Measurements from ENCODE around the gene PPL.
"Not testable (repeated sequence)": the region's sequence is repeated elsewhere in the genome, so short reads cannot be mapped to it uniquely, and the experiment has no call there.

PPL gene

DNA sequence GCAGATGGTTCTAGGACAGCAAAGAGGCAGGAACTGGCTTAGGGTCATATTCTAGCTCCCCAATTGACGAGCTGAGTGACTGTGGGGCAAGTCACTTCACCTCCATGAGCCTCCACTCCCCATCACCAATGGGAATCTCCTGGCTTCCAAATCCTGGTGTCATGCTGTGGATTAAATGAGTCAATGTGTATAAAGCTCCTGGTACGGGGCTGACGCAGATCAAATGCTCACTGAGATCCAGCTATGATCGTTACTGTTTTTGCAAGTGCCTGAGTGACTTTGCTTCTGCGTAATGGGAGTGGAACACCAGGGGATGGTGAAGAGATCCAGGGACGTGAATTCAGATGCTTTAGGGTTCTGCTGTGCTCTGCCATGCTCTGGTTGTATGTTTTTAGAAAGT lies 23.6 kb upstream of the PPL start:
- Mint-ChIP-seq H3K4me3 (no peak overlapping the region), H3K27ac (no peak overlapping the region)

GRCh38 chr16:4958510-4959438 lies 21.8 kb upstream of the PPL start:
- no peak for TF ChIP-seq CTCF (IDR thresholded peaks at IDR 0.05; ENCODE audit: unreplicated experiment in 3 of 3)
- Mint-ChIP-seq H3K27me3 (ENCODE audit: low read depth) (peaks cover 52% of the 10 kb centered on the region), H3K4me1 (peaks cover 13% of the 10 kb centered on the region), H3K36me3 (ENCODE audit: low read depth) (no peaks in the 10 kb centered on the region), H3K4me3 (peak overlapping the region in 2 of 3 experiments; percentile 35 to 83), H3K27ac (no peak overlapping the region), H3K9me3 (no peaks in the 10 kb centered on the region)

More for the DNA sequence above, 23.6 kb upstream of the PPL start:
- Mint-ChIP-seq H3K9me3 (no peaks in the 10 kb centered on the region), H3K27me3 (ENCODE audit: low read depth) (peaks cover 48% of the 10 kb centered on the region), H3K36me3 (ENCODE audit: low read depth) (no peaks in the 10 kb centered on the region), H3K4me1 (peaks cover 13% of the 10 kb centered on the region)
- TF ChIP-seq CTCF (IDR thresholded peaks at IDR 0.05; ENCODE audit: unreplicated experiment in 3 of 3): no peak

GRCh38 chr16:4957720-4958509 lies 21.0 kb upstream of the PPL start, which contains the start of gene SEC14L5:
TSS of gene SEC14L5 (plus strand) at chr16:4958330. CDS start at chr16:4959324, 994 bp downstream.
- Mint-ChIP-seq H3K27ac (peak within 1 kb of the TSS in 1 of 3 experiments; percentile 13), H3K36me3 (ENCODE audit: low read depth) (no peaks in the 10 kb centered on the region), H3K4me1 (peaks cover 13% of the 10 kb centered on the region), H3K4me3 (peak within 1 kb of the TSS; percentile 70 to 83 (median 78)), H3K27me3 (ENCODE audit: low read depth) (peaks cover 56% of the 10 kb centered on the region), H3K9me3 (no peaks in the 10 kb centered on the region)
- TF ChIP-seq CTCF (IDR thresholded peaks at IDR 0.05; ENCODE audit: unreplicated experiment in 3 of 3): no peak

GRCh38 chr16:4957420-4957719 lies 20.4 kb upstream of the PPL start:
- TF ChIP-seq CTCF (IDR thresholded peaks at IDR 0.05; ENCODE audit: unreplicated experiment in 3 of 3): no peak
- Mint-ChIP-seq H3K36me3 (ENCODE audit: low read depth) (no peaks in the 10 kb centered on the region), H3K27ac (peak overlapping the region in 1 of 3 experiments; percentile 13), H3K4me3 (peak overlapping the region; percentile 70 to 83 (median 78)), H3K9me3 (no peaks in the 10 kb centered on the region), H3K27me3 (ENCODE audit: low read depth) (peaks cover 56% of the 10 kb centered on the region), H3K4me1 (peaks cover 13% of the 10 kb centered on the region)

GRCh38 chr16:4954714-4955113 lies 17.8 kb upstream of the PPL start:
- Mint-ChIP-seq H3K4me3 (no peak overlapping the region), H3K9me3 (no peaks in the 10 kb centered on the region), H3K4me1 (peaks cover 13% of the 10 kb centered on the region), H3K36me3 (ENCODE audit: low read depth) (no peaks in the 10 kb centered on the region), H3K27ac (no peak overlapping the region), H3K27me3 (ENCODE audit: low read depth) (peaks cover 36% of the 10 kb centered on the region)
- no peak for TF ChIP-seq CTCF (IDR thresholded peaks at IDR 0.05; ENCODE audit: unreplicated experiment in 3 of 3)

DNA sequence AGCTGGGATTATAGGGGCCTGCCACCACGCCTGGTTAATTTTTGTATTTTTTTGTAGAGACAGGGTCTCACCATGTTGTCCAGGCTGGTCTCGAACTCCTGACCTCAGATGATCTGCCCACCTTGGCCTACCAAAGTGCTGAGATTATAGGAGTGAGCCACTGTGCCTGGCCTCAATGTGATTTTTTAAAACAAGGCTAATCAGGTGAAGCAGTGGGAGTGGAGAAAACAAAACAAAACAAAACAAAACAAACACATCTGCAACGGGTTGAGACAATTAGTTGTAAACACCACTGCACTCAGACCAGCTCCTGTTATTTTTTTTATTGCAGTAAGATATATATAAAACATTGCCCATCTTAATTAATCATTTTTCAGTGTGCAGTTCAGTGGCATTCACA lies 14.6 kb upstream of the PPL start:
- H3K9me3 Mint-ChIP-seq, H3K27ac Mint-ChIP-seq: not testable (repeated sequence)
- peaks cover 34% of the 10 kb centered on the region for H3K27me3 Mint-ChIP-seq (ENCODE audit: low read depth)

More for the DNA sequence above, 14.6 kb upstream of the PPL start:
- H3K36me3 Mint-ChIP-seq (ENCODE audit: low read depth); H3K4me3 Mint-ChIP-seq: not testable (repeated sequence)
- peaks cover 12% of the 10 kb centered on the region for H3K4me1 Mint-ChIP-seq

Data from nephron (organoid).